HepG2 (cell line): Measurements from ENCODE around the gene RABIF.

Experiments
- GABPA ChIP-seq, 2 experiments: IDR thresholded peaks; 2 replicates each; pipeline ENCODE4 v1.6.1; 2011 to 2016; ENCODE audit warnings: low read depth in 2 of 2, low read length in 1 of 2, missing biosample characterization in 1 of 2, missing genetic modification characterization in 1 of 2
- SMAD1 ChIP-seq: sonication (generic); formaldehyde crosslinking; IDR thresholded peaks from 2 replicates; pipeline ENCODE4 v1.4.0; 2020; ENCODE audit warnings: missing genetic modification reagents, low read depth, mild to moderate bottlenecking, borderline replicate concordance
- TGIF2 ChIP-seq: IDR thresholded peaks from 2 replicates; pipeline ENCODE4 v1.6.1; 2016; ENCODE audit warnings: control low read depth, missing compliant biosample characterization

GRCh38 chr1:202871367-202871766, 17.6 kb downstream of the RABIF start:
- no peak for TF ChIP-seq TGIF2
- TF ChIP-seq GABPA (IDR thresholded peaks at IDR 0.05; ENCODE audit: low read depth, low read length): no peak
- TF ChIP-seq GABPA (CRISPR knock-in tag; IDR thresholded peaks at IDR 0.05; ENCODE audit: low read depth): no peak
- TF ChIP-seq SMAD1 (CRISPR knock-in tag): no peak
